ENCODE measurements around the gene CAMK1D.
"Not testable (repeated sequence)": the region's sequence is repeated elsewhere in the genome, so short reads cannot be mapped to it uniquely, and the experiment has no call there.

The CAMK1D gene

GRCh38 chr10:12742771-12743170 lies 393.4 kb downstream of the CAMK1D start:
- Histone ChIP-seq H3K4me1 (ENCODE audit: control insufficient read depth, insufficient read depth, low read length) (no peaks in the 10 kb centered on the region), H3K9me3 (ENCODE audit: control insufficient read depth, low read length) (no peaks in the 10 kb centered on the region), H3K36me3 (ENCODE audit: control insufficient read depth, insufficient read depth, low read length) (no peaks in the 10 kb centered on the region), H3K27me3 (ENCODE audit: control insufficient read depth, insufficient read depth, low read length, poor library complexity, severe bottlenecking) (no peaks in the 10 kb centered on the region), H3K4me3 (ENCODE audit: insufficient read depth, low read depth, low read length) (no peak overlapping the region), H3K27ac (ENCODE audit: insufficient read depth, low read depth, low read length, poor library complexity, severe bottlenecking) (no peak overlapping the region)
- WGBS, 2 experiments, result 93 to 97% methylated on average over 10 of the region's 10 CpGs

GRCh38 chr10:12743466-12743865 lies 394.1 kb downstream of the CAMK1D start:
- H3K36me3 ChIP-seq (ENCODE audit: control insufficient read depth, insufficient read depth, low read length); H3K27me3 ChIP-seq (ENCODE audit: control insufficient read depth, insufficient read depth, low read length, poor library complexity, severe bottlenecking); H3K4me3 ChIP-seq (ENCODE audit: insufficient read depth, low read depth, low read length); H3K9me3 ChIP-seq (ENCODE audit: control insufficient read depth, low read length); H3K4me1 ChIP-seq (ENCODE audit: control insufficient read depth, insufficient read depth, low read length); H3K27ac ChIP-seq (ENCODE audit: insufficient read depth, low read depth, low read length, poor library complexity, severe bottlenecking): not testable (repeated sequence)
- 82 to 90% methylated on average over 3 of the region's 3 CpGs for WGBS, 2 experiments

GRCh38 chr10:12743941-12744340 lies 394.6 kb downstream of the CAMK1D start:
- H3K27ac ChIP-seq (ENCODE audit: insufficient read depth, low read depth, low read length, poor library complexity, severe bottlenecking), result no peak overlapping the region
- H3K27me3 ChIP-seq (ENCODE audit: control insufficient read depth, insufficient read depth, low read length, poor library complexity, severe bottlenecking), result no peaks in the 10 kb centered on the region
- H3K9me3 ChIP-seq (ENCODE audit: control insufficient read depth, low read length), result no peaks in the 10 kb centered on the region
- no peak overlapping the region for H3K4me3 ChIP-seq (ENCODE audit: insufficient read depth, low read depth, low read length)
- H3K4me1 ChIP-seq (ENCODE audit: control insufficient read depth, insufficient read depth, low read length), result no peaks in the 10 kb centered on the region
- 90 to 98% methylated on average over 2 of the region's 4 CpGs for WGBS, 2 experiments
- no peaks in the 10 kb centered on the region for H3K36me3 ChIP-seq (ENCODE audit: control insufficient read depth, insufficient read depth, low read length)

GRCh38 chr10:12748186-12748585 lies 398.8 kb downstream of the CAMK1D start:
- H3K36me3 ChIP-seq (ENCODE audit: control insufficient read depth, insufficient read depth, low read length), result no peaks in the 10 kb centered on the region
- no peak overlapping the region for H3K4me3 ChIP-seq (ENCODE audit: insufficient read depth, low read depth, low read length)
- no peak overlapping the region for H3K27ac ChIP-seq (ENCODE audit: insufficient read depth, low read depth, low read length, poor library complexity, severe bottlenecking)
- H3K9me3 ChIP-seq (ENCODE audit: control insufficient read depth, low read length), result no peaks in the 10 kb centered on the region
- no peaks in the 10 kb centered on the region for H3K4me1 ChIP-seq (ENCODE audit: control insufficient read depth, insufficient read depth, low read length)
- no peaks in the 10 kb centered on the region for H3K27me3 ChIP-seq (ENCODE audit: control insufficient read depth, insufficient read depth, low read length, poor library complexity, severe bottlenecking)
- WGBS, 2 experiments, result 80 to 81% methylated on average over 4 of the region's 4 CpGs

- 94% methylated on average over 14 of the region's 14 CpGs for WGBS, 2 experiments
- Histone ChIP-seq H3K9me3 (ENCODE audit: control insufficient read depth, low read length) (no peaks in the 10 kb centered on the region), H3K4me1 (ENCODE audit: control insufficient read depth, insufficient read depth, low read length) (no peaks in the 10 kb centered on the region), H3K27me3 (ENCODE audit: control insufficient read depth, insufficient read depth, low read length, poor library complexity, severe bottlenecking) (no peaks in the 10 kb centered on the region), H3K27ac (ENCODE audit: insufficient read depth, low read depth, low read length, poor library complexity, severe bottlenecking) (no peak overlapping the region), H3K4me3 (ENCODE audit: insufficient read depth, low read depth, low read length) (no peak overlapping the region), H3K36me3 (ENCODE audit: control insufficient read depth, insufficient read depth, low read length) (no peaks in the 10 kb centered on the region)
Observed at GRCh38 chr10:12749760-12750478, 400.6 kb downstream of the CAMK1D start.

- H3K36me3 ChIP-seq (ENCODE audit: control insufficient read depth, insufficient read depth, low read length), result no peaks in the 10 kb centered on the region
- no peaks in the 10 kb centered on the region for H3K27me3 ChIP-seq (ENCODE audit: control insufficient read depth, insufficient read depth, low read length, poor library complexity, severe bottlenecking)
- H3K27ac ChIP-seq (ENCODE audit: insufficient read depth, low read depth, low read length, poor library complexity, severe bottlenecking), result no peak overlapping the region
- H3K9me3 ChIP-seq (ENCODE audit: control insufficient read depth, low read length), result no peaks in the 10 kb centered on the region
- no peak overlapping the region for H3K4me3 ChIP-seq (ENCODE audit: insufficient read depth, low read depth, low read length)
- 89 to 92% methylated on average over 10 to 11 of the region's 11 CpGs for WGBS, 2 experiments
- no peaks in the 10 kb centered on the region for H3K4me1 ChIP-seq (ENCODE audit: control insufficient read depth, insufficient read depth, low read length)
Observed at GRCh38 chr10:12750526-12751201, 401.3 kb downstream of the CAMK1D start.

- H3K27ac ChIP-seq (ENCODE audit: insufficient read depth, low read depth, low read length, poor library complexity, severe bottlenecking), result no peak overlapping the region
Observed at GRCh38 chr10:12755075-12755474, 405.7 kb downstream of the CAMK1D start.

GRCh38 chr10:12757351-12757750 lies 408.0 kb downstream of the CAMK1D start:
- Histone ChIP-seq H3K4me1 (ENCODE audit: control insufficient read depth, insufficient read depth, low read length) (no peaks in the 10 kb centered on the region), H3K36me3 (ENCODE audit: control insufficient read depth, insufficient read depth, low read length) (no peaks in the 10 kb centered on the region), H3K27me3 (ENCODE audit: control insufficient read depth, insufficient read depth, low read length, poor library complexity, severe bottlenecking) (no peaks in the 10 kb centered on the region), H3K9me3 (ENCODE audit: control insufficient read depth, low read length) (no peaks in the 10 kb centered on the region), H3K27ac (ENCODE audit: insufficient read depth, low read depth, low read length, poor library complexity, severe bottlenecking) (no peak overlapping the region), H3K4me3 (ENCODE audit: insufficient read depth, low read depth, low read length) (no peak overlapping the region)
- WGBS, 2 experiments, result 89 to 92% methylated on average over 2 of the region's 2 CpGs

More at GRCh38 chr10:12755075-12755474, 405.7 kb downstream of the CAMK1D start:
- Histone ChIP-seq H3K36me3 (ENCODE audit: control insufficient read depth, insufficient read depth, low read length) (no peaks in the 10 kb centered on the region), H3K27me3 (ENCODE audit: control insufficient read depth, insufficient read depth, low read length, poor library complexity, severe bottlenecking) (no peaks in the 10 kb centered on the region), H3K4me1 (ENCODE audit: control insufficient read depth, insufficient read depth, low read length) (no peaks in the 10 kb centered on the region), H3K4me3 (ENCODE audit: insufficient read depth, low read depth, low read length) (no peak overlapping the region), H3K9me3 (ENCODE audit: control insufficient read depth, low read length) (no peaks in the 10 kb centered on the region)
- 86 to 87% methylated on average over 5 of the region's 5 CpGs for WGBS, 2 experiments

- Histone ChIP-seq H3K9me3 (ENCODE audit: control insufficient read depth, low read length) (no peaks in the 10 kb centered on the region), H3K4me3 (ENCODE audit: insufficient read depth, low read depth, low read length) (no peak overlapping the region), H3K27ac (ENCODE audit: insufficient read depth, low read depth, low read length, poor library complexity, severe bottlenecking) (no peak overlapping the region), H3K36me3 (ENCODE audit: control insufficient read depth, insufficient read depth, low read length) (no peaks in the 10 kb centered on the region), H3K27me3 (ENCODE audit: control insufficient read depth, insufficient read depth, low read length, poor library complexity, severe bottlenecking) (no peaks in the 10 kb centered on the region), H3K4me1 (ENCODE audit: control insufficient read depth, insufficient read depth, low read length) (no peaks in the 10 kb centered on the region)
- 83 to 90% methylated on average over 2 of the region's 2 CpGs for WGBS, 2 experiments
Observed at GRCh38 chr10:12758271-12758670, 408.9 kb downstream of the CAMK1D start.

- H3K4me3 ChIP-seq (ENCODE audit: insufficient read depth, low read depth, low read length), result no peak overlapping the region
- WGBS, 2 experiments, result 15 to 23% methylated on average over 4 to 5 of the region's 5 CpGs
Observed at GRCh38 chr10:12766223-12766622, 416.9 kb downstream of the CAMK1D start.

More at GRCh38 chr10:12766223-12766622, 416.9 kb downstream of the CAMK1D start:
- H3K27me3 ChIP-seq (ENCODE audit: control insufficient read depth, insufficient read depth, low read length, poor library complexity, severe bottlenecking), result no peaks in the 10 kb centered on the region
- H3K4me1 ChIP-seq (ENCODE audit: control insufficient read depth, insufficient read depth, low read length), result peaks cover 21% of the 10 kb centered on the region
- no peak overlapping the region for H3K27ac ChIP-seq (ENCODE audit: insufficient read depth, low read depth, low read length, poor library complexity, severe bottlenecking)
- no peaks in the 10 kb centered on the region for H3K36me3 ChIP-seq (ENCODE audit: control insufficient read depth, insufficient read depth, low read length)
- no peaks in the 10 kb centered on the region for H3K9me3 ChIP-seq (ENCODE audit: control insufficient read depth, low read length)
